Measurements from ENCODE around the gene ALMS1.
"Not testable (repeated sequence)": the region's sequence is repeated elsewhere in the genome, so short reads cannot be mapped to it uniquely, and the experiment has no call there.

Gene ALMS1

GRCh38 chr2:73406996-73407395, 21.4 kb downstream of the ALMS1 start:
- DNase-seq, result no peak

- no peak for DNase-seq
Measured at GRCh38 chr2:73408198-73408597, 22.6 kb downstream of the ALMS1 start.

- DNase-seq, result no peak
Measured at GRCh38 chr2:73414696-73415095, 29.1 kb downstream of the ALMS1 start.

- DNase-seq, result no peak
Measured at GRCh38 chr2:73415906-73416305, 30.3 kb downstream of the ALMS1 start.

- no peak for DNase-seq
Measured at GRCh38 chr2:73418343-73418742, 32.7 kb downstream of the ALMS1 start.

GRCh38 chr2:73423913-73424312, 38.3 kb downstream of the ALMS1 start:
- no peak for DNase-seq

- no peak for DNase-seq
Measured at GRCh38 chr2:73426176-73426575, 40.5 kb downstream of the ALMS1 start.

- no peak for DNase-seq
Measured at GRCh38 chr2:73436019-73436418, 50.4 kb downstream of the ALMS1 start.

- DNase-seq, result no peak
Measured at GRCh38 chr2:73444202-73444601, 58.6 kb downstream of the ALMS1 start.

GRCh38 chr2:73448856-73449255, 63.2 kb downstream of the ALMS1 start:
- no peak for DNase-seq

- no peak for DNase-seq
Measured at GRCh38 chr2:73449404-73449803, 63.8 kb downstream of the ALMS1 start.

- DNase-seq, result no peak
Measured at GRCh38 chr2:73451263-73451972, 65.8 kb downstream of the ALMS1 start.

- no peak for DNase-seq
Measured at GRCh38 chr2:73457982-73458381, 72.3 kb downstream of the ALMS1 start.

- not testable (repeated sequence) for DNase-seq
Measured at GRCh38 chr2:73462388-73462787, 76.8 kb downstream of the ALMS1 start.

GRCh38 chr2:73468376-73468775, 82.7 kb downstream of the ALMS1 start:
- DNase-seq, result no peak

GRCh38 chr2:73483874-73484273, 98.2 kb downstream of the ALMS1 start:
- not testable (repeated sequence) for DNase-seq

GRCh38 chr2:73487112-73487657, 101.5 kb downstream of the ALMS1 start:
- DNase-seq, result no peak

- no peak for DNase-seq
Measured at GRCh38 chr2:73488079-73488478, 102.4 kb downstream of the ALMS1 start.

- no peak for DNase-seq
Measured at GRCh38 chr2:73489053-73489452, 103.4 kb downstream of the ALMS1 start.

- DNase-seq, result no peak
Measured at GRCh38 chr2:73494031-73494430, 108.4 kb downstream of the ALMS1 start.

- no peak for DNase-seq
Measured at GRCh38 chr2:73503992-73504570, 118.4 kb downstream of the ALMS1 start.

GRCh38 chr2:73504850-73505249, 119.2 kb downstream of the ALMS1 start:
- not testable (repeated sequence) for DNase-seq

GRCh38 chr2:73510470-73510869, 124.8 kb downstream of the ALMS1 start:
- DNase-seq, result not testable (repeated sequence)

GRCh38 chr2:73516033-73516432, 130.4 kb downstream of the ALMS1 start:
- no peak for DNase-seq

- DNase-seq, result no peak
Measured at GRCh38 chr2:73528688-73529087, 143.1 kb downstream of the ALMS1 start.
